ENCODE measurements around the gene JAG1.

The JAG1 gene

GRCh38 chr20:10699489-10699888 lies 25.7 kb upstream of the JAG1 start:
- no peaks in the 10 kb centered on the region for H3K36me3 ChIP-seq (ENCODE audit: control insufficient read depth, insufficient read depth, low read length)
- no peaks in the 10 kb centered on the region for H3K9me3 ChIP-seq (ENCODE audit: control insufficient read depth, low read length)
- WGBS, 2 experiments (ENCODE audit: insufficient coverage in 2 of 2): no CpG with 5 or more reads among the region's 2 CpGs
- H3K4me1 ChIP-seq (ENCODE audit: control insufficient read depth, insufficient read depth, low read length, poor library complexity, severe bottlenecking): no peaks in the 10 kb centered on the region
- no peak overlapping the region for H3K4me3 ChIP-seq (ENCODE audit: extremely low read depth, insufficient read depth, low read length, poor library complexity, severe bottlenecking)
- no peak overlapping the region for H3K27ac ChIP-seq (ENCODE audit: low read depth, low read length, severe bottlenecking)

GRCh38 chr20:10696650-10697049 lies 22.9 kb upstream of the JAG1 start:
- H3K27ac ChIP-seq (ENCODE audit: low read depth, low read length, severe bottlenecking): no peak overlapping the region
- no peaks in the 10 kb centered on the region for H3K9me3 ChIP-seq (ENCODE audit: control insufficient read depth, low read length)
- WGBS, 2 experiments (ENCODE audit: insufficient coverage in 2 of 2): 87 to 92% methylated on average over 3 to 4 of the region's 5 CpGs
- peaks cover 6% of the 10 kb centered on the region for H3K4me1 ChIP-seq (ENCODE audit: control insufficient read depth, insufficient read depth, low read length, poor library complexity, severe bottlenecking)
- H3K4me3 ChIP-seq (ENCODE audit: extremely low read depth, insufficient read depth, low read length, poor library complexity, severe bottlenecking): no peak overlapping the region
- no peaks in the 10 kb centered on the region for H3K36me3 ChIP-seq (ENCODE audit: control insufficient read depth, insufficient read depth, low read length)

- Histone ChIP-seq H3K36me3 (ENCODE audit: control insufficient read depth, insufficient read depth, low read length) (no peaks in the 10 kb centered on the region), H3K4me3 (ENCODE audit: extremely low read depth, insufficient read depth, low read length, poor library complexity, severe bottlenecking) (no peak overlapping the region), H3K4me1 (ENCODE audit: control insufficient read depth, insufficient read depth, low read length, poor library complexity, severe bottlenecking) (peaks cover 6% of the 10 kb centered on the region), H3K9me3 (ENCODE audit: control insufficient read depth, low read length) (no peaks in the 10 kb centered on the region), H3K27ac (ENCODE audit: low read depth, low read length, severe bottlenecking) (no peak overlapping the region)
- 91 to 100% methylated on average over 1 of the region's 1 CpG for whole genome bisulfite sequencing, 2 experiments (ENCODE audit: insufficient coverage in 2 of 2)
Observed at GRCh38 chr20:10689385-10689784, 15.6 kb upstream of the JAG1 start.

GRCh38 chr20:10687895-10688294 lies 14.1 kb upstream of the JAG1 start:
- 87 to 96% methylated on average over 5 of the region's 5 CpGs for WGBS, 2 experiments (ENCODE audit: insufficient coverage in 2 of 2)
- H3K9me3 ChIP-seq (ENCODE audit: control insufficient read depth, low read length): no peaks in the 10 kb centered on the region
- no peaks in the 10 kb centered on the region for H3K36me3 ChIP-seq (ENCODE audit: control insufficient read depth, insufficient read depth, low read length)
- no peak overlapping the region for H3K4me3 ChIP-seq (ENCODE audit: extremely low read depth, insufficient read depth, low read length, poor library complexity, severe bottlenecking)
- no peak overlapping the region for H3K27ac ChIP-seq (ENCODE audit: low read depth, low read length, severe bottlenecking)
- H3K4me1 ChIP-seq (ENCODE audit: control insufficient read depth, insufficient read depth, low read length, poor library complexity, severe bottlenecking): peaks cover 6% of the 10 kb centered on the region

GRCh38 chr20:10686356-10687133 lies 12.7 kb upstream of the JAG1 start:
- H3K4me3 ChIP-seq (ENCODE audit: extremely low read depth, insufficient read depth, low read length, poor library complexity, severe bottlenecking): no peak overlapping the region
- H3K36me3 ChIP-seq (ENCODE audit: control insufficient read depth, insufficient read depth, low read length): no peaks in the 10 kb centered on the region
- no peak overlapping the region for H3K27ac ChIP-seq (ENCODE audit: low read depth, low read length, severe bottlenecking)
- WGBS, 2 experiments (ENCODE audit: insufficient coverage in 2 of 2): 88 to 93% methylated on average over 6 to 11 of the region's 14 CpGs
- H3K9me3 ChIP-seq (ENCODE audit: control insufficient read depth, low read length): no peaks in the 10 kb centered on the region
- no peaks in the 10 kb centered on the region for H3K4me1 ChIP-seq (ENCODE audit: control insufficient read depth, insufficient read depth, low read length, poor library complexity, severe bottlenecking)

- 100% methylated on average over 1 of the region's 2 CpGs for WGBS, 2 experiments (ENCODE audit: insufficient coverage in 2 of 2)
- no peak overlapping the region for H3K4me3 ChIP-seq (ENCODE audit: extremely low read depth, insufficient read depth, low read length, poor library complexity, severe bottlenecking)
- no peak overlapping the region for H3K27ac ChIP-seq (ENCODE audit: low read depth, low read length, severe bottlenecking)
- H3K4me1 ChIP-seq (ENCODE audit: control insufficient read depth, insufficient read depth, low read length, poor library complexity, severe bottlenecking): peaks cover 6% of the 10 kb centered on the region
- H3K9me3 ChIP-seq (ENCODE audit: control insufficient read depth, low read length): no peaks in the 10 kb centered on the region
- H3K36me3 ChIP-seq (ENCODE audit: control insufficient read depth, insufficient read depth, low read length): no peaks in the 10 kb centered on the region
Observed at GRCh38 chr20:10683537-10683936, 9.7 kb upstream of the JAG1 start.

- H3K4me3 ChIP-seq (ENCODE audit: extremely low read depth, insufficient read depth, low read length, poor library complexity, severe bottlenecking): no peak overlapping the region
- 89 to 100% methylated on average over 1 of the region's 3 CpGs for WGBS, 2 experiments (ENCODE audit: insufficient coverage in 2 of 2)
- no peak overlapping the region for H3K27ac ChIP-seq (ENCODE audit: low read depth, low read length, severe bottlenecking)
- no peaks in the 10 kb centered on the region for H3K36me3 ChIP-seq (ENCODE audit: control insufficient read depth, insufficient read depth, low read length)
- peaks cover 7% of the 10 kb centered on the region for H3K4me1 ChIP-seq (ENCODE audit: control insufficient read depth, insufficient read depth, low read length, poor library complexity, severe bottlenecking)
- no peaks in the 10 kb centered on the region for H3K9me3 ChIP-seq (ENCODE audit: control insufficient read depth, low read length)
Observed at GRCh38 chr20:10682939-10683338, 9.1 kb upstream of the JAG1 start.

- WGBS, 2 experiments (ENCODE audit: insufficient coverage in 2 of 2): 90 to 100% methylated on average over 1 of the region's 4 CpGs
- Histone ChIP-seq H3K27ac (ENCODE audit: low read depth, low read length, severe bottlenecking) (no peak overlapping the region), H3K4me1 (ENCODE audit: control insufficient read depth, insufficient read depth, low read length, poor library complexity, severe bottlenecking) (peaks cover 7% of the 10 kb centered on the region), H3K4me3 (ENCODE audit: extremely low read depth, insufficient read depth, low read length, poor library complexity, severe bottlenecking) (no peak overlapping the region), H3K9me3 (ENCODE audit: control insufficient read depth, low read length) (no peaks in the 10 kb centered on the region), H3K36me3 (ENCODE audit: control insufficient read depth, insufficient read depth, low read length) (no peaks in the 10 kb centered on the region)
Observed at GRCh38 chr20:10681494-10681893, 7.7 kb upstream of the JAG1 start.

GRCh38 chr20:10680571-10680970 lies 6.8 kb upstream of the JAG1 start:
- Histone ChIP-seq H3K36me3 (ENCODE audit: control insufficient read depth, insufficient read depth, low read length) (no peaks in the 10 kb centered on the region), H3K4me1 (ENCODE audit: control insufficient read depth, insufficient read depth, low read length, poor library complexity, severe bottlenecking) (peaks cover 7% of the 10 kb centered on the region), H3K27ac (ENCODE audit: low read depth, low read length, severe bottlenecking) (no peak overlapping the region), H3K9me3 (ENCODE audit: control insufficient read depth, low read length) (no peaks in the 10 kb centered on the region), H3K4me3 (ENCODE audit: extremely low read depth, insufficient read depth, low read length, poor library complexity, severe bottlenecking) (no peak overlapping the region)
- WGBS, 2 experiments (ENCODE audit: insufficient coverage in 2 of 2): 100% methylated on average over 1 of the region's 4 CpGs

GRCh38 chr20:10679269-10679668 lies 5.5 kb upstream of the JAG1 start:
- Histone ChIP-seq H3K4me1 (ENCODE audit: control insufficient read depth, insufficient read depth, low read length, poor library complexity, severe bottlenecking) (peaks cover 10% of the 10 kb centered on the region), H3K9me3 (ENCODE audit: control insufficient read depth, low read length) (no peaks in the 10 kb centered on the region), H3K36me3 (ENCODE audit: control insufficient read depth, insufficient read depth, low read length) (no peaks in the 10 kb centered on the region), H3K27ac (ENCODE audit: low read depth, low read length, severe bottlenecking) (no peak overlapping the region), H3K4me3 (ENCODE audit: extremely low read depth, insufficient read depth, low read length, poor library complexity, severe bottlenecking) (no peak overlapping the region)
- WGBS, 2 experiments (ENCODE audit: insufficient coverage in 2 of 2): 90% methylated on average over 2 of the region's 4 CpGs; no CpG with 5 or more reads in 1 of the 2 experiments

- 74 to 77% methylated on average over 2 to 3 of the region's 3 CpGs for WGBS, 2 experiments (ENCODE audit: insufficient coverage in 2 of 2)
- Histone ChIP-seq H3K4me3 (ENCODE audit: extremely low read depth, insufficient read depth, low read length, poor library complexity, severe bottlenecking) (no peak overlapping the region), H3K9me3 (ENCODE audit: control insufficient read depth, low read length) (no peaks in the 10 kb centered on the region), H3K27ac (ENCODE audit: low read depth, low read length, severe bottlenecking) (no peak overlapping the region), H3K36me3 (ENCODE audit: control insufficient read depth, insufficient read depth, low read length) (no peaks in the 10 kb centered on the region), H3K4me1 (ENCODE audit: control insufficient read depth, insufficient read depth, low read length, poor library complexity, severe bottlenecking) (peaks cover 10% of the 10 kb centered on the region)
Observed at GRCh38 chr20:10676518-10676917, 2.7 kb upstream of the JAG1 start.

Measured in mesodermal cell (in vitro differentiated cells).